Panc1 (cell line): ENCODE measurements around the gene KIF25.

Experiments
- CTCF ChIP-seq: fragments of 450-650 bp; IDR thresholded peaks from 2 replicates; pipeline ENCODE4 v1.5.1; 2017; ENCODE audit warnings: mild to moderate bottlenecking
- POLR2AphosphoS5 ChIP-seq: IDR thresholded peaks from 2 replicates; pipeline ENCODE4 v1.6.1; 2012; ENCODE audit warnings: mild to moderate bottlenecking, low read depth, low read length, moderate library complexity

GRCh38 chr6:168091381-168092264 is 94.2 kb downstream of the KIF25 start:
- TF ChIP-seq CTCF (no peak), POLR2AphosphoS5 (no peak)
